ENCODE measurements around the gene FNDC7.
"Not testable (repeated sequence)": the region's sequence is repeated elsewhere in the genome, so short reads cannot be mapped to it uniquely, and the experiment has no call there.

Gene FNDC7

GRCh38 chr1:108734171-108734865, 21.6 kb downstream of the FNDC7 start:
- no peak for DNase-seq (ENCODE audit: low read depth, low spot score)

GRCh38 chr1:108742253-108742652, 29.5 kb downstream of the FNDC7 start:
- no peak for DNase-seq (ENCODE audit: low read depth, low spot score)

DNA sequence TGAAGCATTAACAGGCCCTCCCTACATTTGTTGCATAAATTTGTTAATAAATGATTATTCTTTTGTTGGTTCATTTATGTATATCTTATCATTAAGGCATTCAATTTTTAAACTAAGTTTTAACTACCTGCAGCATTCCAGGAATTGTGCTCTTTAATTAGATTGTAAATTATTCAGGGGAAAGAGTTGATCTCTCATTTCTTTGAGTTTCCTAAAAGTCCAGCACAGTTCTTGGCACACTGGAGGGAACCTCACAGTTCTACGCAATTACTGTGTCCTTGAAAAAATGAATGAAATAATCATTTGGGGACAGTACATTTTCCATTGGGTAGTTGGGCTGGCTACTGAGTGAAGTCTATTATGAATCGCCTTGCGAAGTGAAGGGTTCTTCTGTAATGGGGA, 33.3 kb downstream of the FNDC7 start:
- DNase-seq (ENCODE audit: low read depth, low spot score): no peak

DNA sequence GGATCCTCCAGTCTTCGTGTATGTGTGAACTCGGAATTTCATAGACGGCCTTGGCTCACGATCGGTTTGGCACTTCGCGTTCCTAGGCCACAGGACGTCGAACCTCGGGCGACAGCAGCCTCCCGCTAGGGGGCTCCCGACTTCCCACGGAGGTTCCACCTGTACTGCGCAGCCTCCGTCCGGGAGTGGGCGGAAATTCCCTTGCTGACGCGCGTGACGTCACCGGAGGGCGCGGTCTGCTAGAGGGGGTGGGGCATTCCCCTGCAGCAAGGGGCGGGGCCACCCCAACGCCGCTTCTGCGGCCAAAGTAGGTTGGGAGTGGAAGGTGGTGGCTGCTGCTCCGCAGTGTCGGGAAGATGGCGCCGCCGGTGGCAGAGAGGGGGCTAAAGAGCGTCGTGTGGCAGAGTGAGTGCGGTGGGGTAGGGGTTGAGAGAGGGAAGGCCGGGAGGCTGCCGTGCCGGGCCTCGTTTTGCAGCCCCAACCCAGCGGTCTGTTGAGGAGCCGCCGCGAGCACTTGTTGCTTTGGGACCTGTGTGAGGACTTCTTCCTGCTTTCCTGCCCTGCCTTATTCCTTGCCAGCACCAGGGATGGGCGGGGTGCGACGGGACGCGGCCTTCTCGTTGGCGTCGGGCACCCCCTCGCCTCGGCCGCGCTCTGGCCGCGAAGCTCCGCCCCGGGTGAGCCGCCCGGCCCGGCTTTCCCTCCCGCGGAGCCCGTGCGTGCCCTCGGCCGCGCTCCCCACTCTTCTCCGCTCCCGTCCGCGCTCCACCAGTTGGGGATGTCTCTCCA, 33.9 kb downstream of the FNDC7 start, which contains the start of gene STXBP3:
TSS of gene STXBP3 (plus strand) at position 293 of the 789 bp plus-strand sequence. CDS start at position 357, 64 bp downstream.
- DNase-seq (ENCODE audit: low read depth, low spot score): peak; percentile 99

- peak; percentile 65 for DNase-seq (ENCODE audit: low read depth, low spot score)
Measured at GRCh38 chr1:108747171-108747850, 34.6 kb downstream of the FNDC7 start.

- no peak for DNase-seq (ENCODE audit: low read depth, low spot score)
Measured at GRCh38 chr1:108747898-108748297, 35.2 kb downstream of the FNDC7 start.

- no peak for DNase-seq (ENCODE audit: low read depth, low spot score)
Measured at GRCh38 chr1:108749081-108749480, 36.4 kb downstream of the FNDC7 start.

DNA sequence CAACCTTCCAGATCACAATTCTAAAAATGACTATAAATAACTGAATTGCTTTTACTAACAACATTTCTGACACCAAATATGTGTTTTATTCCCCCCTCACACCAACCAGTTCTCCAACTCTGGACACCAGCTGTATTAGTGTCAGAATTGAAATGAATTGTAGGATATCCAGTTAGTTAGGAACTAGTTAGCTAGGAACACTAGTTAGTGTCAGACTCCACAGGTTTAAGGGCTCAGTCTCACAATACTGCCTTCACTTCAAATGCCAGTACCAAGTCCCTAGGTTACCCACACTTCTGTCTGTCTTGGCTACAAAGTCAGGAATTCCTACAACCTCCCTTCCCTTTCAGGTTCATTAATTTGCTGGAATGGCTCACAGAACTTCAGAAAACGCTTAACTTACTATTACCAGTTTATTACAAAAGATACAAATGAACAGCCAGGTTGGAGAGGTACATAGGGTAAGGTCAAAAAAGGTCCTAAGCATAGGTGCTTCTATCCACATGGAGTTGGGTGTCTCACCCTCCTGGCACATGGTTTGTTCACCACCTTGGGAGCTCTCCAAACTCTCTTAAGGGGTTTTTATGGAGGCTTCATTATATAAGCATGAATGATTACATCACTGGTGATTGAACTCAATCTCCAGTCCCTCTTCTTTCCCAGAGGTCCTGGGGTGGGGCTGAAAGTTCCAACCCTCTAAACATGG, 37.9 kb downstream of the FNDC7 start:
- DNase-seq (ENCODE audit: low read depth, low spot score): no peak

- DNase-seq (ENCODE audit: low read depth, low spot score): no peak
Measured at GRCh38 chr1:108753363-108753762, 40.7 kb downstream of the FNDC7 start.

GRCh38 chr1:108758796-108759195, 46.1 kb downstream of the FNDC7 start:
- no peak for DNase-seq (ENCODE audit: low read depth, low spot score)

- DNase-seq (ENCODE audit: low read depth, low spot score): no peak
Measured at GRCh38 chr1:108767115-108767514, 54.4 kb downstream of the FNDC7 start.

GRCh38 chr1:108767708-108768107, 55.0 kb downstream of the FNDC7 start:
- no peak for DNase-seq (ENCODE audit: low read depth, low spot score)

DNA sequence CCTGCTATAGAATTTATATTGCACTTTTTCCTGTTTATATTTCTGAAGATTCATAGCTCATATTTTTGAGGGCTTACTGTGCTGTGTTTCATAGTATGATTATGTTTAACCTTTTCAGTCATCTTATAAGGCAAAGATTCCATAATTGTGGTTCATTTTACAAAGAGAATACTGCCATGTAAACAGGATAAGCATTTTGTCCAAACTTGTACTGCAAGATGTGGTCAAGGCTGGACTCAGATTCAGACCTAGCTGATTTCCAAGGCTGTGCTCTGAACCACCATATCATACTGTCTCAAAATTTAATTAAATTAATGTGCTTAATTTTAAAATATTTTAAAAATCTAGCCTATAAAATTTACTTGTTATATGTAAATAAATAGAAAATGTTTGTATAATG, 65.1 kb downstream of the FNDC7 start:
- DNase-seq (ENCODE audit: low read depth, low spot score): no peak

- DNase-seq (ENCODE audit: low read depth, low spot score): no peak
Measured at GRCh38 chr1:108779455-108779854, 66.7 kb downstream of the FNDC7 start.

- no peak for DNase-seq (ENCODE audit: low read depth, low spot score)
Measured at GRCh38 chr1:108780937-108781574, 68.3 kb downstream of the FNDC7 start.

- not testable (repeated sequence) for DNase-seq (ENCODE audit: low read depth, low spot score)
Measured at GRCh38 chr1:108781575-108781944, 68.9 kb downstream of the FNDC7 start.

DNA sequence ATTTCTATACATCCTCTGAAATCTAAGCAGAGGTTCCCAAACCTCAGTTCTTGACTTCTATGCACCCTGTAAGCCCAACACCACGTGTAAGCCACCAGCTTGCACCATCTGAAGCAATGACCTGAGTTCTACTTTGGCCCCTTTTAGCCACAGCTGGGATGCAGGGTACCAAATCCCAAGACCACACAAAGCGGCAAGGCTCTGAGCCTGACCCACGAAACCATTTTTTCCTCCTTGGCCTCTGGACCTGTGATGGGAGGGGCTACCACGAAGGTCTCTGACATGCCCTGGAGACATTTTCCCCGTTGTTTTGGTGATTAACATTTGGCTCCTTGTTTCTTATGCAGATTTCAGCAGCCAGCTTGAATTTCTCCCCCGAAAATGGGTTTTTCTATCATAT, 72.6 kb downstream of the FNDC7 start:
- peak; percentile 17 for DNase-seq (ENCODE audit: low read depth, low spot score)

GRCh38 chr1:108785880-108786279, 73.2 kb downstream of the FNDC7 start:
- no peak for DNase-seq (ENCODE audit: low read depth, low spot score)

GRCh38 chr1:108791790-108792189, 79.1 kb downstream of the FNDC7 start:
- no peak for DNase-seq (ENCODE audit: low read depth, low spot score)

Data from ELF-1 (cell line).